ENCODE results near the gene SENP1. TPM values are rescaled to one million over a fixed set of nuclear protein-coding genes. Genes with fewer than 3 reads are reported as not detected.

Gene SENP1
- total and polyA plus RNA-seq, 12 donors, result 3.0 to 21.6 (median 11.2) TPM

GRCh38 chr12:48043771-48044170, 62.1 kb downstream of the SENP1 start:
- intact Hi-C loops (cut with DNase I), result no loop called here
- Histone ChIP-seq H3K4me1 (replicated peaks in 1 of 2) (no peaks in the 10 kb centered on the region), H3K36me3 (replicated peaks in 1 of 2) (peaks cover 0 to 39% of the 10 kb centered on the region in 2 donors), H3K4me3 (no peak overlapping the region), H3K27ac (no peak overlapping the region), H3K9me3 (replicated peaks in 1 of 3) (no peaks in the 10 kb centered on the region), H3K27me3 (no peaks in the 10 kb centered on the region)
- no peak for DNase-seq
- no peak for TF ChIP-seq CTCF (IDR thresholded peaks at IDR 0.05)
- no peak for TF ChIP-seq POLR2A (IDR thresholded peaks at IDR 0.05)
- WGBS, 4 donors, result 80 to 94% (median 86%) methylated on average over 4 of the region's 4 CpGs

- H3K27ac ChIP-seq, result no peak overlapping the region
Measured at GRCh38 chr12:48041591-48042423, 64.1 kb downstream of the SENP1 start.

GRCh38 chr12:48040354-48040753, 65.5 kb downstream of the SENP1 start:
- TF ChIP-seq CTCF (IDR thresholded peaks at IDR 0.05) (no peak), POLR2A (IDR thresholded peaks at IDR 0.05) (no peak)
- no peak for DNase-seq
- intact Hi-C loops (cut with DNase I), result no loop called here
- no peaks in the 10 kb centered on the region for H3K9me3 ChIP-seq (replicated peaks in 1 of 3)
- H3K27ac ChIP-seq, result no peak overlapping the region
- H3K4me1 ChIP-seq (replicated peaks in 1 of 2), result no peaks in the 10 kb centered on the region
- WGBS, 4 donors, result 87 to 97% (median 89%) methylated on average over 3 of the region's 3 CpGs
- peaks cover 0 to 9% of the 10 kb centered on the region in 2 donors for H3K36me3 ChIP-seq (replicated peaks in 1 of 2)
- H3K4me3 ChIP-seq, result no peak overlapping the region
- no peaks in the 10 kb centered on the region for H3K27me3 ChIP-seq

More at GRCh38 chr12:48041591-48042423, 64.1 kb downstream of the SENP1 start:
- 82 to 92% (median 89%) methylated on average over 5 of the region's 5 CpGs for WGBS, 4 donors
- no peaks in the 10 kb centered on the region for H3K9me3 ChIP-seq (replicated peaks in 1 of 3)
- TF ChIP-seq POLR2A (IDR thresholded peaks at IDR 0.05) (no peak), CTCF (IDR thresholded peaks at IDR 0.05) (no peak)
- intact Hi-C loops (cut with DNase I), result no loop called here
- H3K27me3 ChIP-seq, result no peaks in the 10 kb centered on the region
- no peak for DNase-seq
- H3K36me3 ChIP-seq (replicated peaks in 1 of 2), result peaks cover 0 to 22% of the 10 kb centered on the region in 2 donors
- H3K4me3 ChIP-seq, result no peak overlapping the region
- H3K4me1 ChIP-seq (replicated peaks in 1 of 2), result no peaks in the 10 kb centered on the region

- intact Hi-C loops (cut with DNase I), result no loop called here
- H3K9me3 ChIP-seq (replicated peaks in 1 of 3), result no peaks in the 10 kb centered on the region
Measured at GRCh38 chr12:48039151-48039550, 66.7 kb downstream of the SENP1 start.

More at GRCh38 chr12:48039151-48039550, 66.7 kb downstream of the SENP1 start:
- H3K36me3 ChIP-seq (replicated peaks in 1 of 2), result no peaks in the 10 kb centered on the region
- TF ChIP-seq CTCF (IDR thresholded peaks at IDR 0.05), result no peak
- TF ChIP-seq POLR2A (IDR thresholded peaks at IDR 0.05), result no peak
- DNase-seq, result no peak
- H3K27ac ChIP-seq, result no peak overlapping the region
- no peaks in the 10 kb centered on the region for H3K4me1 ChIP-seq (replicated peaks in 1 of 2)
- WGBS, 4 donors, result 95 to 100% (median 100%) methylated on average over 1 of the region's 1 CpG; no CpG with 5 or more reads in 1 of the 4 donors
- H3K4me3 ChIP-seq, result no peak overlapping the region
- no peaks in the 10 kb centered on the region for H3K27me3 ChIP-seq

All from adrenal gland (tissue), 12 donors.